Large intestine (tissue), 3 donors: ENCODE measurements around the gene GTF2H1. TPM values are rescaled to one million over a fixed set of nuclear protein-coding genes. Genes with fewer than 3 reads are reported as not detected.

Experiments
- DNase-seq, 2 donors: peaks; one replicate each; pipeline versions ENCODE4 v3.0.0 to v3.0.0-alpha.2; 2013
- H3K27ac ChIP-seq: one replicate; pipeline ENCODE4 v1.5.1; 2013; ENCODE audit warnings: low read length
- H3K27me3 ChIP-seq: 2 replicates; pipeline ENCODE4 v1.6.1; 2013; ENCODE audit warnings: low read length; ENCODE audit not compliant: control insufficient read depth, insufficient read depth
- H3K36me3 ChIP-seq: 2 replicates; pipeline ENCODE4 v1.6.1; 2013; ENCODE audit warnings: low read length; ENCODE audit not compliant: control insufficient read depth, insufficient read depth
- H3K4me1 ChIP-seq: one replicate; pipeline ENCODE4 v1.6.1; 2013; ENCODE audit warnings: low read length; ENCODE audit not compliant: control insufficient read depth, insufficient read depth
- H3K4me3 ChIP-seq: one replicate; pipeline ENCODE4 v1.5.1; 2013; ENCODE audit warnings: low read length
- H3K9me3 ChIP-seq: one replicate; pipeline ENCODE4 v1.6.1; 2013; ENCODE audit warnings: mild to moderate bottlenecking, low read depth, low read length, moderate library complexity; ENCODE audit not compliant: control insufficient read depth
- WGBS: methylation state at CpG from one replicate; pipeline ENCODE4 v1.1.5; 2013; ENCODE audit warnings: low lambda C conversion rate; ENCODE audit not compliant: insufficient coverage; 5-methylcytosine and 5-hydroxymethylcytosine counted together
- polyA plus RNA-seq: library from polyadenylated mRNA; unstranded; fragments of 120-200 nt; gene quantifications from one replicate; pipeline ENCODE4 v1.2.1, GENCODE V29; 2013

Gene GTF2H1
- polyA plus RNA-seq, 1 donor = 64.5 TPM

DNA sequence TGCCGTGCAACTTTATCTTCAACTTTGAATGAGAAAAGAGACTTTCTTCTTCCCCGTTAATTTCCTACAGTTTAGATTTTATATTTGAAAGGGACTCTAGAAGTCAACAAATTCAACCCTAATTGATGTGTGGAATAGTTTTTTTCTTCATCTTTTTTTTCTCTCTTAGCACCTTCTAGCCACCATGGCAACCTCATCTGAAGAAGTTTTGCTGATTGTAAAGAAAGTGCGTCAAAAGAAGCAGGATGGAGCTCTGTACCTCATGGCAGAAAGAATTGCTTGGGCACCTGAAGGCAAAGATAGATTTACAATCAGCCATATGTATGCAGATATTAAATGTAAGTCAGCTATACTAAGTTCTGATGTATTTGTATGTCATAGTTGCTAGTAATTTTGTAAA, 10.5 kb downstream of the GTF2H1 start:
- no peak for DNase-seq
- 93% methylated on average over 2 of the region's 3 CpGs for WGBS
- Histone ChIP-seq H3K27me3 (no peaks in the 10 kb centered on the region), H3K27ac (no peak overlapping the region), H3K4me1 (no peaks in the 10 kb centered on the region), H3K4me3 (no peak overlapping the region), H3K36me3 (peaks cover 58% of the 10 kb centered on the region), H3K9me3 (no peaks in the 10 kb centered on the region)

DNA sequence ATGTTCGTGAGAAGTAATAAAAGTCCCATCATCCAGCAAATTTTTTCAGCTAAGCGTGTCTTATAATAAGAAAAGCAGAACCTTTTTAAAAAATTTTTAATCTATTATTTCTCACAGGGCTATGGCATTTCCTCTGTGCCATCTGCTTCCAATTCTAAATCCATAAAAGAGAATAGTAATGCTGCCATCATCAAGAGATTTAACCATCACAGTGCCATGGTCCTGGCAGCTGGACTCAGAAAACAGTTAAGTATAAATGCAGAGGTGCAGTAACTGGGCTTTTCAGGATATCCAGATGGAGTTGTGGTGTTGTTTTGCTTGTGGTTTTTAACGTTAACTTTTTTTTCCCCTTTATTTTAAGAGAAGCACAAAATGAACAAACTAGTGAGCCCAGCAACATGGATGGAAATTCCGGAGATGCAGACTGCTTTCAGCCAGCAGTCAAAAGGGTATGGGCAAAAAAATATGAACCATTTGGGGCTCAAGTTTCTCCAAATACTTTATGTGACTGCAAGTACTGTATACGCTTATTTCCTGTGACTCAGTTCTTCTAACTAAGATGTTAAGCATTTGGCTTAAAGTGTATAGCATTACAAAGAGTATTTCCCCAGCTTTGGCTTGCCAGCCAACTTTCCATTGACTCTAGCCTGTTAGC, 25.2 kb downstream of the GTF2H1 start:
- Histone ChIP-seq H3K4me3 (no peak overlapping the region), H3K4me1 (no peaks in the 10 kb centered on the region), H3K27ac (no peak overlapping the region), H3K9me3 (no peaks in the 10 kb centered on the region), H3K27me3 (no peaks in the 10 kb centered on the region), H3K36me3 (peaks cover 53% of the 10 kb centered on the region)
- DNase-seq = no peak
- WGBS = 96% methylated on average over 5 of the region's 5 CpGs

DNA sequence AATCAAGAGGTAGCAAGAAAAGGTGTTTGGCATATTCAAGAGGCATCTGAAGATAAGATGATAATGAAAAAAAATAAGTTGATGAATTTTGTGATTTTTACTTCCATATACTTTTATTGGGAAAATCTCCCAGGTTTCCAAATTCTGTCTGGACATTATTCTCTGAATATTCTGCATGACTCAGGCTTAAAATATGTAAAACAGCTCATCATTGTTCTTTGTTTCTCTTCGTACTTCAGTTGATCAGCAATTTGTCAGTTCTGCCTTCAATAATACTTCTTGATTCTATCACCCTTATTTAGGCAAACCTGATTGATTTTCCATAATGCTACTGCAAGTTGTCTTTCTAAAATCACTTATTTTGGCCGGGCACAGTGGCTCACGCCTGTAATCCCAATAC, 30.2 kb downstream of the GTF2H1 start:
- no peaks in the 10 kb centered on the region for H3K9me3 ChIP-seq
- H3K27ac ChIP-seq = no peak overlapping the region
- DNase-seq = no peak
- WGBS = 100% methylated on average over 1 of the region's 3 CpGs
- H3K4me1 ChIP-seq = no peaks in the 10 kb centered on the region
- H3K4me3 ChIP-seq = no peak overlapping the region
- peaks cover 51% of the 10 kb centered on the region for H3K36me3 ChIP-seq
- H3K27me3 ChIP-seq = no peaks in the 10 kb centered on the region

DNA sequence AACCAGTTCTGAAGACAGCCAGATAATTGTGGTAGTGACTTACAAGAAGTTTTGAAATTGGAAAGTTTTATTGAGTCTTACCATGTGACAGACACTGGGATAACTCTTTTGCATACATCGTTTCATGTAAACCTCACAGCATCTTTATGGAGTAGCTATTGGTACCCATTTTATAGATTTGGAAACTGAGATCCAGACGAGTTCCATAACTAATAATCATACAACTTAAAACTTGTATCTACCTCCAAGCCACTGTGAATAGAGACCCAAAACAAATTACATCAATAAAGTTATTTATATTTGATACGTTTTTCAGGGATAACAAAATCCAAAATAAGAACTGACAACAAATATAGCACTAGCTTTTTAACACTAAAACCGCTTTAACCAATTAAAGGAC, 36.3 kb downstream of the GTF2H1 start:
- Histone ChIP-seq H3K4me1 (no peaks in the 10 kb centered on the region), H3K4me3 (no peak overlapping the region), H3K27ac (no peak overlapping the region), H3K9me3 (no peaks in the 10 kb centered on the region), H3K27me3 (no peaks in the 10 kb centered on the region), H3K36me3 (peaks cover 69% of the 10 kb centered on the region)
- no peak for DNase-seq
- WGBS = 100% methylated on average over 3 of the region's 4 CpGs

DNA sequence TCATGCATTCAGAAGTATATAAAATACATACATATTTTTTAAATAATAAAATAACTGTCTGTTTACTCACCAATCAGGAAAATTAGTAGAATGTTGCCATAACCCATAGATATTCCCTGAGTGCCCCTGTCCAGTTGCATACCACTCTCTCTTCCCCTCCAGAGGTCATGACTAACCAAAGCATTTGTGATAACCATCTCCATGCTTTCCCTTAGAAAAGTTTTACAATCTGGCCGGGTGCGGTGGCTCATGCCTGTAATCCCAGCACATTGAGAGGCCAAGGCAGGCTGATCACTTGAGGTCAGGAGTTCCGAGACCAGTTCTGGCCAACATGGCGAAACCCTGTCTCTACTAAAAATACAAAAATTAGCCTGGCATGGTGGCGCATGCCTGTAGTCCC, 38.8 kb downstream of the GTF2H1 start:
- no peaks in the 10 kb centered on the region for H3K4me1 ChIP-seq
- no peak overlapping the region for H3K4me3 ChIP-seq
- peaks cover 82% of the 10 kb centered on the region for H3K36me3 ChIP-seq
- no peaks in the 10 kb centered on the region for H3K27me3 ChIP-seq
- no peak for DNase-seq
- no peaks in the 10 kb centered on the region for H3K9me3 ChIP-seq
- H3K27ac ChIP-seq = no peak overlapping the region
- no CpG with 5 or more reads among the region's 5 CpGs for WGBS

DNA sequence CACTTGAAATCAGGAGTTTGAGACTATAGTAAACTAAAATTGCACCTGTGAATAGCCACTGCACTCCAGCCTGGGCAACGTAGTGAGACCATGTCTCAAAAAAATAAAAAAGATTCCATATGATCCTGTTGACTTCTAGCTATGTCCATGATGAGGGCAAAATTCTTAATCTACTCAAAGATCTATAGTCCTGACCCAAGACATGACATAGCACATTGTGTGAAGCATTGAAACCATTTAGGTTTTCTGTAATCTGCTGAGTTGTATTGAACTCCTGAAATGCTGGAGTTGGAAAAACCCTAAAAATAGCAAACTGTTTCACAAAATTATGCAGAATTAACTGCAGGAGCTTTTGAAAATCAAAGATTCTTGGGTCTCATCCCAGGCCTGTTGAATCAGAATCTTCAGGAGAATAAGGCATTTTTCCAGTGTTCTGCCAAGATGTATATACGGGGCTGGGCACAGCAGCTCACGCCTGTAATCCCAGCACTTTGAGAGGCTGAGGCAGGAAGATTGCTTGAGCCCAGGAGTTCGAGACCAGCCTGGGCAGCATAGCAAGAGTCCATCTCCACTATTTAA, 42.2 kb downstream of the GTF2H1 start:
- no peaks in the 10 kb centered on the region for H3K4me1 ChIP-seq
- no peak overlapping the region for H3K4me3 ChIP-seq
- peaks cover 65% of the 10 kb centered on the region for H3K36me3 ChIP-seq
- WGBS = no CpG with 5 or more reads among the region's 4 CpGs
- H3K27ac ChIP-seq = no peak overlapping the region
- no peak for DNase-seq
- no peaks in the 10 kb centered on the region for H3K27me3 ChIP-seq
- no peaks in the 10 kb centered on the region for H3K9me3 ChIP-seq

DNA sequence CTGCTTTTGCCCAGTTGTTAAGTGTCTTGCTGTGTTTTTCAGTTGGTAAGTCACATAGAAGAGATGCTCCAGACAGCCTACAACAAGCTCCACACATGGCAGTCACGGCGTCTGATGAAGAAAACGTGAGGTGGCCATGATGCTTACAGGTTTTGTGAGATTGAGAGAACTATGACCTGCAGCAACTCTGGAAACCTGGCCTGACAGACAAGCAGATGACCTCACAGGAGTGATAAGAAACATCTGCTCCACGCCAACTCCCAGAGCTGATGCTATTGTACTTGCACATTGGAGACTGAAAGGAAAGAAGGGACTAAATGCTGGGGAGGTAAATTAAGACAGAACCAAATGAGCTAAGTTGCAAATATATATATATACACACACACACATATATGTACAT, 43.4 kb downstream of the GTF2H1 start:
- DNase-seq = no peak
- Histone ChIP-seq H3K27me3 (no peaks in the 10 kb centered on the region), H3K9me3 (no peaks in the 10 kb centered on the region), H3K4me1 (no peaks in the 10 kb centered on the region), H3K27ac (no peak overlapping the region), H3K36me3 (peaks cover 55% of the 10 kb centered on the region), H3K4me3 (no peak overlapping the region)
- no CpG with 5 or more reads among the region's 4 CpGs for WGBS

DNA sequence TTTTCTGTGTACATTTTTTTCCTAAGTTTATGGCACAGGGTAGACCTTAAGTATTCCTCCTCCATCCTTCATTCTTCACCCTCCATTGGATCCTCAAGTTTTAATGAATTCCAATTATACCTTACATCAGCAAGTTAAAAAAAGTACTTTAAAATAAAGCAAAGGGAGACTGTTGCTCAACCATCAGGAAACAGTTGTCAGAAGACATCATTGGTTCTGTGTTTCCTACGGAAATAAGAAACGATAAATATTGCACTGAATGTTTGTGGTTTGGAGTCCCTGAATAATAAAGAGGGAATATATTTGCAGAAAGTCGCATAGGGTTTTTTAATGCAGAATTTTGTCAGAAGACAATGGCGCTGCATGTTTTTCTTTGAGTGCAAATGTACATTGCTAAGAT, 43.9 kb downstream of the GTF2H1 start:
- peaks cover 3% of the 10 kb centered on the region for H3K4me1 ChIP-seq
- no peak overlapping the region for H3K27ac ChIP-seq
- no peaks in the 10 kb centered on the region for H3K9me3 ChIP-seq
- H3K27me3 ChIP-seq = no peaks in the 10 kb centered on the region
- peaks cover 49% of the 10 kb centered on the region for H3K36me3 ChIP-seq
- H3K4me3 ChIP-seq = no peak overlapping the region
- WGBS = 100% methylated on average over 1 of the region's 4 CpGs
- DNase-seq = no peak

DNA sequence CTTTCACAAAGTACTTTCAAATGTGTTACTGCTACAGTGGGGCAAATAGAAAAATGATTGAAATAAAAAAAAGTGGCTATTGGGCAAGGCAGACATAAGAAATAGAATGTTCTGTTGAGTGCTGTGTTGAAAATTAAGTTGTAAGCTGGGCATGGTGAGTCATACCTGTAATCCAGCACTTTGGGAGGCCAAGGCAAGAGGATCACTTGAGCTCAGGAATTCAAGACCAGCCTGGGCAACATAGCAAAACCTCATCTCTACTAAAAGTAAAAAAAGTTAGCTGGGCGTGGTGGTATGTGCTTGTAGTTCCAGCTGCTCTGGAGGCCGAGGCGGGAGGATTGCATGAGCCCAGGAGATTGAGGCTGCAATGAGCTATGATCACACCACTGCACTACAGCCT, 45.1 kb downstream of the GTF2H1 start:
- H3K9me3 ChIP-seq = no peaks in the 10 kb centered on the region
- H3K4me1 ChIP-seq = peaks cover 12% of the 10 kb centered on the region
- H3K36me3 ChIP-seq = peaks cover 40% of the 10 kb centered on the region
- no peak overlapping the region for H3K27ac ChIP-seq
- no peaks in the 10 kb centered on the region for H3K27me3 ChIP-seq
- H3K4me3 ChIP-seq = no peak overlapping the region
- WGBS = no CpG with 5 or more reads among the region's 3 CpGs
- no peak for DNase-seq

DNA sequence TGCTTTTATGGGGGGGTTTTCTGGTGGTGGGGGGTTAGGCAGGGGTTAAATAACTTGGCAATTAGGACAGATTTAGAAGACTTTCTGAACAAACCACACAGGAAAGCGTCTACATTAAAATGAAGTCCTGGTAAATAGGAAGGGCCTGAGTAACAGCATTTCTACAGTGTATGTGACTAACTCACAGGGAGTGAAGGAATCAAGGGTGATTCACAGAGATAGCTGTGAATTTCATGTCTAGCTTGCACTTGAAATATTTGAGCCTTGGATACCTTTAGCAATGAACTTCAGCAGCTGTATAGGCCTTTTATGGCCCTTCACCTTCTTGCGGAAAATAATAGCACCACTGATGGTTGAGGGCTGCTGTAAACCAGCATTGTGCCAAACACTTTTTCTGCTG, 45.9 kb downstream of the GTF2H1 start:
- peak; percentile 12 to 17 for DNase-seq

DNA sequence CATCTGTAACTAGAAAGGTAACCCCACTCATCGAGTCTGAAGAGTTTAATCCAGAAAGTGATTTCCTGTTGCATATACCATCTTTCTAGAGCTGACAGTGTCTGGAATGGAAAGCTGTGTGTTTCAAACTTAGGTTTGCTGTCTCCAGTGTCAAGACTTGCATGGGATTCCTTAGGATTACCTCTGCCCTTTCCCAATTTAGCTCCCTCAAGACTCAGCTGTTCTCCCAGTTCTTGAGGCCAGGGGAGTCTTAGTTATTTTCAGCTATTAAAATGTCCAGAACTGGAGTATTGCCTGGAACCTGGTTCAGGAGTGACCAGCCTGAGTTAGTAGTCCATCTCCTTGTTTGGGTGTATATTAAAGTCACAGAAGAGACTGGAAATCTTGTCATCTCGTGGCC, 47.0 kb downstream of the GTF2H1 start:
- Histone ChIP-seq H3K27ac (no peak overlapping the region), H3K27me3 (no peaks in the 10 kb centered on the region), H3K9me3 (no peaks in the 10 kb centered on the region), H3K4me1 (peaks cover 14% of the 10 kb centered on the region), H3K4me3 (no peak overlapping the region), H3K36me3 (peaks cover 25% of the 10 kb centered on the region)
- DNase-seq = no peak
- WGBS = no CpG with 5 or more reads among the region's 2 CpGs

More for the DNA sequence above, 45.9 kb downstream of the GTF2H1 start:
- peaks cover 36% of the 10 kb centered on the region for H3K36me3 ChIP-seq
- H3K4me1 ChIP-seq = peaks cover 14% of the 10 kb centered on the region
- no peaks in the 10 kb centered on the region for H3K9me3 ChIP-seq
- H3K27ac ChIP-seq = peak overlapping the region; percentile 8
- no CpG with 5 or more reads among the region's 2 CpGs for WGBS
- no peaks in the 10 kb centered on the region for H3K27me3 ChIP-seq
- no peak overlapping the region for H3K4me3 ChIP-seq
